Brain microvascular endothelial cell (primary cell): ENCODE data around the gene EXO1.

ENCODE experiments used
- DNase-seq: peaks from one replicate; pipeline ENCODE4 v3.0.0-alpha.2; 2020
- H3K27ac ChIP-seq: fragments of 250-450 bp; sonication (Bioruptor Pico); 2 replicates; pipeline ENCODE4 v1.5.1; 2020; ENCODE audit warnings: mild to moderate bottlenecking, moderate library complexity
- H3K27me3 ChIP-seq: fragments of 250-450 bp; sonication (Bioruptor Pico); replicated peaks from 2 replicates; pipeline ENCODE4 v1.5.1; 2020; ENCODE audit warnings: mild to moderate bottlenecking
- H3K36me3 ChIP-seq: fragments of 250-450 bp; sonication (Bioruptor Pico); replicated peaks from 2 replicates; pipeline ENCODE4 v1.5.1; 2020; ENCODE audit warnings: mild to moderate bottlenecking
- H3K4me3 ChIP-seq: 2 replicates; pipeline ENCODE4 v1.5.1; 2011; ENCODE audit warnings: low read depth, mild to moderate bottlenecking, control low read depth, low read length, moderate library complexity
- CTCF ChIP-seq: IDR thresholded peaks from 2 replicates; pipeline ENCODE4 v1.5.1; 2011; ENCODE audit warnings: low read depth, mild to moderate bottlenecking, moderate library complexity, low read length, control low read depth, inconsistent platforms; ENCODE audit errors: missing control alignments
- in situ Hi-C: cut with HindIII; loops from 2 replicates; pipeline ENCODE4 v1.10.0; 2017; ENCODE audit warnings: low sequenced_read_pairs, low pct_ligation_motif_present

Gene EXO1

GRCh38 chr1:241810769-241811405 is 37.1 kb upstream of the EXO1 start:
- no peak overlapping the region for H3K4me3 ChIP-seq
- in situ Hi-C loops: no loop called here
- DNase-seq: no peak
- TF ChIP-seq CTCF: no peak
- H3K36me3 ChIP-seq: no peaks in the 10 kb centered on the region
- H3K27me3 ChIP-seq: no peaks in the 10 kb centered on the region
- no peak overlapping the region for H3K27ac ChIP-seq

- Histone ChIP-seq H3K27me3 (no peaks in the 10 kb centered on the region), H3K36me3 (no peaks in the 10 kb centered on the region), H3K27ac (no peak overlapping the region), H3K4me3 (no peak overlapping the region)
- DNase-seq: no peak
- in situ Hi-C loops: no loop called here
- TF ChIP-seq CTCF: no peak
Observed at GRCh38 chr1:241813768-241814320, 34.2 kb upstream of the EXO1 start.

GRCh38 chr1:241816008-241816407 is 32.0 kb upstream of the EXO1 start:
- Histone ChIP-seq H3K27me3 (no peaks in the 10 kb centered on the region), H3K36me3 (no peaks in the 10 kb centered on the region), H3K4me3 (no peak overlapping the region), H3K27ac (no peak overlapping the region)
- TF ChIP-seq CTCF: no peak
- DNase-seq: no peak
- in situ Hi-C loops: no loop called here

GRCh38 chr1:241817331-241817792 is 30.6 kb upstream of the EXO1 start:
- in situ Hi-C loops: no loop called here
- H3K36me3 ChIP-seq: no peaks in the 10 kb centered on the region
- H3K27me3 ChIP-seq: no peaks in the 10 kb centered on the region
- no peak for DNase-seq
- H3K4me3 ChIP-seq: no peak overlapping the region
- TF ChIP-seq CTCF: no peak
- H3K27ac ChIP-seq: no peak overlapping the region

GRCh38 chr1:241817956-241818612 is 29.9 kb upstream of the EXO1 start:
- DNase-seq: no peak
- no peaks in the 10 kb centered on the region for H3K36me3 ChIP-seq
- H3K27me3 ChIP-seq: no peaks in the 10 kb centered on the region
- in situ Hi-C loops: no loop called here
- no peak overlapping the region for H3K4me3 ChIP-seq
- no peak for TF ChIP-seq CTCF
- no peak overlapping the region for H3K27ac ChIP-seq
